GM18526 (cell line): ENCODE results near the gene PTBP2.

ENCODE experiments used
- POLR2A ChIP-seq: IDR thresholded peaks from 3 replicates; pipeline ENCODE4 v1.6.1; 2011; ENCODE audit not compliant: insufficient read length; ENCODE audit errors: extremely low read depth

The PTBP2 gene

DNA sequence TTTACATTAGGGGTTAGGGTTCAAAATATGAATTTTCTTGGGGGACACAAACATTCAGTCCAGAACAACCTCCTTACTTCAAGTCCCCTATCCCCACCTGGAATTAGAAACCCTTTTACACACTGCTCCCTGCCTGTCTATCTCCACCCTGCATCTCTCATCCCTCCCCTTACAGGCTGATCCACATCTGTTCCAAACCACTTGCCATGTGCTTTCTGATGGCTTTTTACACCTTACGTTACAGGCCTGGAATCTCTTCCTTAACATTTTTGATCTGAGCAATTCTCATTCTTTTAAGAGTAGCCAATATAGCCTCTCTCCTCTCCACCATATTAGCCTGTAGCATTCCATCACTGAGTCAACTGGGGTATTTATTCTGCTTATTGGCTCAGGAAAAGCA lies 122.0 kb downstream of the PTBP2 start:
- no peak for TF ChIP-seq POLR2A

DNA sequence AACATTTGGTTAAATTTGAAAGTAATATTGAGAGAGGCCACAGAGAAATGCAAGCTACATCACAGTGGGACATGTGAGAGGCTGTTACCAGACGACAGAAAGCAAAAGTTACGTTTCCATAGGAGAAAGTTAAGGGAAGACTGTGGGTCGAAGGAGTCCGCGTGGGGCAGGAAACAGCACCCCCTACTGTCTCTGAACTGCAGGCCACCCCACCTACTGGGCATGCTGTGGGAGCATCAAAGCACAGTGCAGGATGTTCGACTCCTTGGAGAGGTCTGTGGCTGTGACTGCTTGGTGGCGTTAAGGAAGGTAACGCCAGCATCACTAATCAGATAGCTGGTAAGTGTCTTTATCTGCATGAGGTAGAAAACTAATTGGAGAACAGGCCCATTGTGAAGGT lies 123.9 kb downstream of the PTBP2 start:
- no peak for TF ChIP-seq POLR2A

DNA sequence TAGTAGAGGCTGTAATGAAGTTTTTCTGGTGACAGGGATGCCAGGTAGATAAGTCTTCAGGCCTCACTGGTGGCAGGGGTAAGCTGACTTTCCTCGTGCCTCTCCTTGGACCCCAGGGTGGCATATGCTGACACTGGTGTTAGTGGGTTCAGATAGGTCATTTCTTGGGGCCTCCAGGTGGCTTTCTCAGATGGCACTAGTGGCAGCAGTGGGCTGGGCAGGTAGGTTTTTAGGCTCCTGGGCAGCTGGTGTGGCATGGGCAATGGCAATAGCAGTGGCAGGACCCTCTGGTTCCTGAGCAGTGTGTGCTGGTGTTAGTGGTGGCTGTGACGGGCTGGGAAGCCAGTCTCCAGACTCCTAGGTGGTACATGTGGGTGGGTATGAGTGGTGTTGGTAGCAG lies 140.3 kb downstream of the PTBP2 start:
- TF ChIP-seq POLR2A = no peak

DNA sequence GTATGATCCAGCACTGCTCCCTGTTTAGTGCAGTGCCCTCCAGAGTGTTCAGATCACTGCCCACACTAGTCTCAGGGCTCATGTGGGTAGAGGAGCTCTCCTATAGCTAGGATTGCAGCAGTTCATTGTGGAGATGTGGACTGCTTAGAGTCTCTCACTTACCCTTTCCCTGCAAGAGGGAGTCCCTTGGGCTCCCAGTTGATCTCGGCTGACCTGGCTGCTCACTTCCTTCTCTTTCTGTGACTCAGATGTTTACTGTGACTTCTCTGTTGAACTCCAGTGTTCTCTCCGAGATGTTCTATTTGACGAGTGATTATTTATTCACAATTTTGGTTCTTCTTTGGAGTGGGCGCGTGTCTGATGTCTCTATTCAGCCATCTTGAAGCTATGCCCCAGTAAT lies 141.9 kb downstream of the PTBP2 start:
- no peak for TF ChIP-seq POLR2A
